Measurements from ENCODE around the gene SREBF1.

SREBF1 gene

GRCh38 chr17:17842111-17842876 is 5.5 kb upstream of the SREBF1 start:
- H3K4me3 ChIP-seq (replicated peaks; ENCODE audit: low read depth, low read length), result no peak overlapping the region
- TF ChIP-seq CTCF (IDR thresholded peaks at IDR 0.05; ENCODE audit: low read depth, low read length, missing control alignments), result no peak
- DNase-seq (ENCODE audit: extremely low read depth, low read depth), result no peak

- TF ChIP-seq CTCF (IDR thresholded peaks at IDR 0.05; ENCODE audit: low read depth, low read length, missing control alignments), result no peak
- DNase-seq (ENCODE audit: extremely low read depth, low read depth), result no peak
- no peak overlapping the region for H3K4me3 ChIP-seq (replicated peaks; ENCODE audit: low read depth, low read length)
Observed at GRCh38 chr17:17841601-17842025, 4.8 kb upstream of the SREBF1 start.

- H3K4me3 ChIP-seq (replicated peaks; ENCODE audit: low read depth, low read length), result peak overlapping the region; percentile 44; the same call in 1 of the 2 replicates
- TF ChIP-seq CTCF (IDR thresholded peaks at IDR 0.05; ENCODE audit: low read depth, low read length, missing control alignments), result no peak
- no peak for DNase-seq (ENCODE audit: extremely low read depth, low read depth)
Observed at GRCh38 chr17:17840751-17841591, 4.2 kb upstream of the SREBF1 start.

- H3K4me3 ChIP-seq (replicated peaks; ENCODE audit: low read depth, low read length), result peak overlapping the region; percentile 44
- no peak for DNase-seq (ENCODE audit: extremely low read depth, low read depth)
- TF ChIP-seq CTCF (IDR thresholded peaks at IDR 0.05; ENCODE audit: low read depth, low read length, missing control alignments), result no peak
Observed at GRCh38 chr17:17839791-17840707, 3.3 kb upstream of the SREBF1 start.

GRCh38 chr17:17837966-17838962 is 1.5 kb upstream of the SREBF1 start:
- DNase-seq (ENCODE audit: extremely low read depth, low read depth), result no peak
- H3K4me3 ChIP-seq (replicated peaks; ENCODE audit: low read depth, low read length), result no peak overlapping the region
- no peak for TF ChIP-seq CTCF (IDR thresholded peaks at IDR 0.05; ENCODE audit: low read depth, low read length, missing control alignments)

Data from HFF-Myc (cell line).